Measurements from ENCODE around the gene FOXO1. TPM values are rescaled to one million over a fixed set of nuclear protein-coding genes. Genes with fewer than 3 reads are reported as not detected.

FOXO1 gene
- total and polyA plus RNA-seq, 2 donors (not counting 1 experiment from before 2014, with no cell fraction given), result 1.9 to 2.5 TPM

DNA sequence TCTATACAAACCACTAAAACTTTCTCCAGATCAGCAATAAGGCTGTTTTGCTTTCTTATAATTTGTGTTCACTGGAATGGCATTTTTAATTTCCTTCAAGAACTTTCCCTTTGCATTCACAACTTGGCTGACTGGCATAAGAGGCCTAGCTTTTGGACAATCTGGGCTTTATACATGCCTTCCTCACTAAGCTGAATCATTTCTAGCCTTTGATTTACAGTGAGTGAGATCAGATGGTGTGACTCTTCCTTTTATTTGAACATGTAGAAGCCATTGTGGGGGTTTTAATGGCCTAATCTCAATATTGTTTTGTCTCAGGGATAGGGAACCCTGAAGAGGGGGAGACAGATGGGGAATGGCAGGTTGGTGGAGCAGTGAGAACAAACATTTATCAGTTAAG is 82.7 kb downstream of the FOXO1 start:
- Histone ChIP-seq H3K4me2 (ENCODE audit: extremely low read depth, insufficient read depth, low read length) (no peak overlapping the region), H3K79me2 (ENCODE audit: control insufficient read depth, insufficient read depth, low read length) (no peaks in the 10 kb centered on the region), H3K36me3 (ENCODE audit: control insufficient read depth, insufficient read depth, low read length) (no peaks in the 10 kb centered on the region), H3K27ac (ENCODE audit: insufficient read depth, low read length) (no peak overlapping the region), H3K4me1 (ENCODE audit: control insufficient read depth, extremely low read depth, insufficient read depth, low read length) (no peaks in the 10 kb centered on the region), H4K20me1 (ENCODE audit: control insufficient read depth, extremely low read depth, insufficient read depth, low read length) (no peaks in the 10 kb centered on the region), H3K27me3 (ENCODE audit: control insufficient read depth, insufficient read depth, low read length) (no peaks in the 10 kb centered on the region), H2AFZ (ENCODE audit: low read length) (no peak overlapping the region), H3K9ac (ENCODE audit: insufficient read depth, low read length) (no peak overlapping the region), H3K9me3 (ENCODE audit: control insufficient read depth, insufficient read depth, low read depth, low read length) (no peaks in the 10 kb centered on the region), H3K4me3 (replicated peaks in 1 of 4; ENCODE audit: control extremely low read depth in 1 of 4, insufficient read depth in 1 of 4, low read depth in 3 of 4, low read length in 4 of 4) (no peak overlapping the region)
- DNase-seq (ENCODE audit: low read depth in 2 of 2), result no peak
- no peak for TF ChIP-seq EZH2 (IDR thresholded peaks at IDR 0.05; ENCODE audit: low read length, missing control alignments)

- H3K36me3 ChIP-seq (ENCODE audit: control insufficient read depth, insufficient read depth, low read length), result no peaks in the 10 kb centered on the region
- H3K27me3 ChIP-seq (ENCODE audit: control insufficient read depth, insufficient read depth, low read length), result no peaks in the 10 kb centered on the region
- no peak overlapping the region for H3K27ac ChIP-seq (ENCODE audit: insufficient read depth, low read length)
- no peak for DNase-seq (ENCODE audit: low read depth in 2 of 2)
- no peak overlapping the region for H3K4me3 ChIP-seq (replicated peaks in 1 of 4; ENCODE audit: control extremely low read depth in 1 of 4, insufficient read depth in 1 of 4, low read depth in 3 of 4, low read length in 4 of 4)
- no peaks in the 10 kb centered on the region for H3K9me3 ChIP-seq (ENCODE audit: control insufficient read depth, insufficient read depth, low read depth, low read length)
- no peak overlapping the region for H3K9ac ChIP-seq (ENCODE audit: insufficient read depth, low read length)
- H3K4me2 ChIP-seq (ENCODE audit: extremely low read depth, insufficient read depth, low read length), result no peak overlapping the region
- H2AFZ ChIP-seq (ENCODE audit: low read length), result no peak overlapping the region
- H4K20me1 ChIP-seq (ENCODE audit: control insufficient read depth, extremely low read depth, insufficient read depth, low read length), result no peaks in the 10 kb centered on the region
- TF ChIP-seq EZH2 (IDR thresholded peaks at IDR 0.05; ENCODE audit: low read length, missing control alignments) (no peak), CTCF (conservative IDR thresholded peaks at IDR 0.05 in 1 of 2, IDR thresholded peaks at IDR 0.05 in 1 of 2; ENCODE audit: low read depth in 1 of 2, low read length in 2 of 2) (no peak)
- H3K79me2 ChIP-seq (ENCODE audit: control insufficient read depth, insufficient read depth, low read length), result no peaks in the 10 kb centered on the region
- no peaks in the 10 kb centered on the region for H3K4me1 ChIP-seq (ENCODE audit: control insufficient read depth, extremely low read depth, insufficient read depth, low read length)
Measured at GRCh38 chr13:40582531-40582930, 83.9 kb downstream of the FOXO1 start.

GRCh38 chr13:40581277-40581579 is 85.2 kb downstream of the FOXO1 start:
- no peak for DNase-seq (ENCODE audit: low read depth in 2 of 2)
- H3K79me2 ChIP-seq (ENCODE audit: control insufficient read depth, insufficient read depth, low read length), result no peaks in the 10 kb centered on the region

More at GRCh38 chr13:40581277-40581579, 85.2 kb downstream of the FOXO1 start:
- H3K27ac ChIP-seq (ENCODE audit: insufficient read depth, low read length), result no peak overlapping the region
- no peak overlapping the region for H2AFZ ChIP-seq (ENCODE audit: low read length)
- H3K9ac ChIP-seq (ENCODE audit: insufficient read depth, low read length), result no peak overlapping the region
- TF ChIP-seq CTCF (conservative IDR thresholded peaks at IDR 0.05 in 1 of 2, IDR thresholded peaks at IDR 0.05 in 1 of 2; ENCODE audit: low read depth in 1 of 2, low read length in 2 of 2) (no peak), EZH2 (IDR thresholded peaks at IDR 0.05; ENCODE audit: low read length, missing control alignments) (no peak)
- H3K27me3 ChIP-seq (ENCODE audit: control insufficient read depth, insufficient read depth, low read length), result no peaks in the 10 kb centered on the region
- H3K4me3 ChIP-seq (replicated peaks in 1 of 4; ENCODE audit: control extremely low read depth in 1 of 4, insufficient read depth in 1 of 4, low read depth in 3 of 4, low read length in 4 of 4), result no peak overlapping the region
- H4K20me1 ChIP-seq (ENCODE audit: control insufficient read depth, extremely low read depth, insufficient read depth, low read length), result no peaks in the 10 kb centered on the region
- no peaks in the 10 kb centered on the region for H3K9me3 ChIP-seq (ENCODE audit: control insufficient read depth, insufficient read depth, low read depth, low read length)
- H3K36me3 ChIP-seq (ENCODE audit: control insufficient read depth, insufficient read depth, low read length), result no peaks in the 10 kb centered on the region
- no peaks in the 10 kb centered on the region for H3K4me1 ChIP-seq (ENCODE audit: control insufficient read depth, extremely low read depth, insufficient read depth, low read length)
- no peak overlapping the region for H3K4me2 ChIP-seq (ENCODE audit: extremely low read depth, insufficient read depth, low read length)
